ENCODE measurements around the gene CCDC97. TPM values are rescaled to one million over a fixed set of nuclear protein-coding genes. Genes with fewer than 3 reads are reported as not detected.

Gene CCDC97
- 8.3 and 9.1 TPM in 2 replicates for total RNA-seq

GRCh38 chr19:41310033-41310831 lies at the start of gene CCDC97:
TSS of gene CCDC97 (plus strand) at chr19:41310172. CDS start at chr19:41310311, 139 bp downstream.

GRCh38 chr19:41263850-41264580 lies 46.0 kb upstream of the CCDC97 start, which contains the start of gene HNRNPUL1:
TSS of gene HNRNPUL1 (plus strand) at chr19:41264372. CDS start at chr19:41264504, 132 bp downstream.

GRCh38 chr19:41353466-41354342 lies 43.7 kb downstream of the CCDC97 start, which contains the start of gene TGFB1:
TSS of gene TGFB1 (minus strand) at chr19:41353922. CDS start at chr19:41353044, 878 bp downstream.

GRCh38 chr19:41363753-41364523 lies 54.0 kb downstream of the CCDC97 start, which contains the start of gene B9D2:
TSS of gene B9D2 (minus strand) at chr19:41364149. CDS start at chr19:41363519, 630 bp downstream.

Other genes with a start within 250 kb of the CCDC97 start
- not detected in 2 replicates for gene CYP2A13, start 221.7 kb upstream of the CCDC97 start, total RNA-seq
- gene CYP2F1, start 195.7 kb upstream of the CCDC97 start, total RNA-seq, result not detected in 2 replicates
- 0.89 and 2.1 TPM in 2 replicates for gene CYP2S1, start 117.0 kb upstream of the CCDC97 start, total RNA-seq
- gene AXL, start 90.9 kb upstream of the CCDC97 start, total RNA-seq, result 118 and 345 TPM in 2 replicates
- 60.6 and 119 TPM in 2 replicates for gene HNRNPUL1, start 45.8 kb upstream of the CCDC97 start, total RNA-seq
- gene TGFB1, start 43.8 kb downstream of the CCDC97 start, total RNA-seq, result 24.1 and 38.9 TPM in 2 replicates
- 2.6 and 3.9 TPM in 2 replicates for gene B9D2, start 54.0 kb downstream of the CCDC97 start, total RNA-seq
- 5.0 and 9.8 TPM in 2 replicates for gene TMEM91, start 66.4 kb downstream of the CCDC97 start, total RNA-seq
- gene EXOSC5, start 87.2 kb downstream of the CCDC97 start, total RNA-seq, result 7.1 and 8.6 TPM in 2 replicates
- 25.5 and 27.9 TPM in 2 replicates for gene BCKDHA, start 87.6 kb downstream of the CCDC97 start, total RNA-seq
- 0.30 and 0.88 TPM in 2 replicates for gene B3GNT8, start 117.2 kb downstream of the CCDC97 start, total RNA-seq
- gene DMAC2, start 129.7 kb downstream of the CCDC97 start, total RNA-seq, result 31.8 and 35.2 TPM in 2 replicates
- not detected in 2 replicates for gene ERICH4, start 133.0 kb downstream of the CCDC97 start, total RNA-seq

All from smooth muscle cell of the umbilical artery (primary cell).